ENCODE measurements around the gene ARMH3.
"Not testable (repeated sequence)": the region's sequence is repeated elsewhere in the genome, so short reads cannot be mapped to it uniquely, and the experiment has no call there.

Gene ARMH3, protein sequence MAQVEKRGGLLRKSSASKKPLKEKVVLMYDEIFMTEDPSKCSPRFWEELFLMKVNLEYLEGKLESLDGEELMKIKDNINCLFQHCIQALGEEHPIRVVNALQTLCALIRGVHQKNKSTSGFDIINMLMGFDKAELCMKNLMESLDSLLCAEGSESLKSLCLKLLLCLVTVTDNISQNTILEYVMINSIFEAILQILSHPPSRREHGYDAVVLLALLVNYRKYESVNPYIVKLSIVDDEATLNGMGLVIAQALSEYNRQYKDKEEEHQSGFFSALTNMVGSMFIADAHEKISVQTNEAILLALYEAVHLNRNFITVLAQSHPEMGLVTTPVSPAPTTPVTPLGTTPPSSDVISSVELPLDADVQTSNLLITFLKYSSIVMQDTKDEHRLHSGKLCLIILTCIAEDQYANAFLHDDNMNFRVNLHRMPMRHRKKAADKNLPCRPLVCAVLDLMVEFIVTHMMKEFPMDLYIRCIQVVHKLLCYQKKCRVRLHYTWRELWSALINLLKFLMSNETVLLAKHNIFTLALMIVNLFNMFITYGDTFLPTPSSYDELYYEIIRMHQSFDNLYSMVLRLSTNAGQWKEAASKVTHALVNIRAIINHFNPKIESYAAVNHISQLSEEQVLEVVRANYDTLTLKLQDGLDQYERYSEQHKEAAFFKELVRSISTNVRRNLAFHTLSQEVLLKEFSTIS

DNA sequence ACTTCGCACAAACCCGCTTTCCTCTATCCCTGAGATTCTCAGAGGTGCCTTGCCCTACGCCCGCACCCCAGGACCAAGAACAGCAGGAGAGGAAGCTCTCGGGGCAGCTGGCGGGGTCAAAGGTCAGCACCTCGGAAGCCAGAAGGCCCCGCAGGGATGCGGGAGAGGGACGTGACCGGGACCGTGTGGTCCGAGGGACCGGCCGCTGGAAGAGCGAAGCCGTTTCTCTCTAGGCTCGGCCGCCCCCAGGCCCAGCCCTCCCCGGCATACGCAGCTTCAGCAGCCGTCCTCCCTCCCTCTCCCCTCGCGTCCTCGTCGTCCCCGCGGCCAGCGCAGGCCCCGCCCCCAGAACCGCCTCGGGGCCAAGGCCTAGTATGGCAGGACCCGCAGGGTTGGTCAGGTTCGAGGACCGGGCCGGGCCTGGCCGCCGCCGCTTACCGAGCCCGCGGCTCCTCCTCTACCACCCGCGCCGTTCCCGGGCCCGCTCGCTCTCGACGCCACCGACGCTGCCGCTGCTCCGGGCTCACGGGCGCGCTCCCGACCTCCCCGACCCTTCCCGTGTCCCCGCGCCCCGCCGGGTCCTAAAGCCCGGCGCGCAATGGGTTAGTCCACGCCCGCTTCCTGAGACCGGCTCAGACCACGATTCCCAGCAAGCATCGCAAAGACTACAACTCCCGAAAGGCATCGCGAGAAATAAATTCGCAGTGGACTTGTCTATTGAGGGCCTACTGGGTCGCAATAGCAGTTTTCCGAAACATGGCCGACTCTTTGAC lies at the start of gene ARMH3:
ARMH3 (minus strand) TSS at position 527 of the 773 bp plus-strand sequence. CDS start 16,059 bp downstream, outside the sequence.
- peak; percentile 97 for DNase-seq

DNA sequence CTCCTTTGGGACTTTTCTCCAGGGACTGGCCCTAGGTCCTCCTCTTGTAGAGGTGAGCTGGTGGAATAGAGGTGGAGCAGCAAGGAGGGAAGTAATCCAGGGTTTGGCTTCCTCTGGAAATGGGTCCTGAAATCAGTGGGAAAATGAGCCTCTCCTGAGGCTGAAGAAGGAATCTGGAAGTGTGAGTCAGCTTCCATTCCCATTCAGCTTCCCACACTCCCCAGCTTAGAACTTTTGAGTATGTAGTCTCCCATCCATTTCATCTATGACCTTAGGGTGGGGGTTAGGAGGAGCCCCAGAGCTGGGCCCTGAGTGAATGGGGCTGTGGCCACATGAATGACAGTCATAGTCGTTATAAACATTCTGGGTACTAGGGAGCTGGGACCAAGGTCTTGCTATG lies 46.4 kb upstream of the ARMH3 start:
- DNase-seq = no peak

- no peak for DNase-seq
Observed at GRCh38 chr10:102101152-102101551, 45.2 kb upstream of the ARMH3 start.

DNA sequence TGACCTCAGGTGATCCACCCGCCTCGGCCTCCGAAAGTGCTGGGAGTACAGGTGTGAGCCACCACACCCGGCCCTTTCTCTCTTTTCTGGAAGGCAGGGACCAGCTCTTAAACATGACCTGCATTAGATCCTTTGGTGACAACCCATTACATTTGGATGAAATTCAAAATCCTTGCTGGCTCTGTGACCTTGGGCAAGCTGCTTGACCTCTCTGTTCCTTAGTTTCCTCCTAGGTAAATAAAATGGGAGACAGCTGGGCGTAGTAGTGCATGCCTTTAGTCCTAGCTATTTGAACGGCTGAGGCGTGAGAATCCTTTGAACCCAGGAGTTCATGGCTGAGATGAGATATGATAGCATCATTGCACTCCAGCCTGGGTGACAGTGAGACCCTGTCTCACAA lies 40.5 kb upstream of the ARMH3 start:
- no peak for DNase-seq

- DNase-seq = no peak
Observed at GRCh38 chr10:102090772-102091171, 34.8 kb upstream of the ARMH3 start.

GRCh38 chr10:102086196-102086595 lies 30.2 kb upstream of the ARMH3 start:
- no peak for DNase-seq

DNA sequence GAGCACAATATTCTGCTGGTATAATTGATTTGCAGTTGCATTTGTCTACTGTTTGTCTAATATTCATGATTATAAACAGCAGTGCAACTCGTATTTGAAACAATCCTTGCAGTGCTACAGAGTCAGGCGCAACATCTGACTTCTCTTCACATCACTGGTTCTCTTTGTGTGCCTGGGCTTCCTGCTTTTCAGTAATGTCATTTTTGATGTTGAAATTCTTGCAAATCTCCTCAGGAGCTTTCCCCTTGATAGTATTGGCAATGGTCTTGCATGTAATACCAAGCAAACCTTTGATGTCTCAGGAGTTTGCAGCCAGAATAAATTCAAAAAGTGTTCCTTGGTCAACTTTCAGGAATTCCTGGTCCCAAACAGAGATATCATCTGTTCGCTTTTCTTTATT lies 29.4 kb upstream of the ARMH3 start:
- no peak for DNase-seq

GRCh38 chr10:102083541-102083940 lies 27.6 kb upstream of the ARMH3 start:
- no peak for DNase-seq

GRCh38 chr10:102072673-102073527 lies 16.9 kb upstream of the ARMH3 start:
- peak; percentile 79 for DNase-seq

DNA sequence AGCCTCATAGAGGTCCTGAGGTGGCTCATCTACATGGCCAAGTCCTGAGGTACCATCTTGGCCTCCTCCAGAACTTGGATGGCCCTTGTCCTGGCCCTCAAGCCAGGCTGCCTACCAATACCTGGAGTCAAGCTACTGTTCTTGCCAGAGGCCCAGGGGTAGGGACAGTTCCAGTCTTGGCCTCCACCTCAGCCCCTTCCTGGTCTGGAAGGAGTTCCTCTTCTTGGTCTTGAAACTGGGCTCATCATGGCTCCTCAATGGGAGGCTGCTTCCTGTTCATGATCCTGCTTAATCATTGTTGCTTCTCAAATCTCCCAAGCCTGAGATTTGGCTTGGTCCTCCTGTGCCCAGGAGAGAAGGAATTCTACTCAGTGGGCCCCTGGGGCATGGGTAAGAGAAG lies 13.1 kb upstream of the ARMH3 start:
- DNase-seq = no peak

DNA sequence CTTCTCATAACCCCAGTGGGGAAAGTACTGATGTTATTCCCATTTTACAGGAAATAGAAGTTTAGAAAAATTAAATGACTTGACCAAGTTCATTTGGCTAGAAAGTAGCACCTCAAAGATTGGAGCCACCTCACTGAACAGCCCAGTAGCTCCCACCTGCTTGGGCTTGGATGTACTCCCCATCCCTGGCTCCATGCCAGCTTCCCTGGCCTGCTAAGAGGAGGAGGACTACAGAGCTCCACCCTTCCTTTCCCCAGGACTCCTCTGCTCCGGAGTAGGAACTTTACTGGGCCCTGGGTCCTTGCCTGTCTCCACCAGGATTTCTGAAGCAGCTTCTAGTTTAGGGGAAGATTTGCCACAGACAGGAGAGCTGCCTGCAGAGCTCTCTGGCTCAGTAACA lies 12.2 kb upstream of the ARMH3 start:
- DNase-seq = no peak

GRCh38 chr10:102067091-102067916 lies 11.3 kb upstream of the ARMH3 start:
- no peak for DNase-seq

- peak; percentile 27 for DNase-seq
Observed at GRCh38 chr10:102066399-102067088, 10.6 kb upstream of the ARMH3 start.

DNA sequence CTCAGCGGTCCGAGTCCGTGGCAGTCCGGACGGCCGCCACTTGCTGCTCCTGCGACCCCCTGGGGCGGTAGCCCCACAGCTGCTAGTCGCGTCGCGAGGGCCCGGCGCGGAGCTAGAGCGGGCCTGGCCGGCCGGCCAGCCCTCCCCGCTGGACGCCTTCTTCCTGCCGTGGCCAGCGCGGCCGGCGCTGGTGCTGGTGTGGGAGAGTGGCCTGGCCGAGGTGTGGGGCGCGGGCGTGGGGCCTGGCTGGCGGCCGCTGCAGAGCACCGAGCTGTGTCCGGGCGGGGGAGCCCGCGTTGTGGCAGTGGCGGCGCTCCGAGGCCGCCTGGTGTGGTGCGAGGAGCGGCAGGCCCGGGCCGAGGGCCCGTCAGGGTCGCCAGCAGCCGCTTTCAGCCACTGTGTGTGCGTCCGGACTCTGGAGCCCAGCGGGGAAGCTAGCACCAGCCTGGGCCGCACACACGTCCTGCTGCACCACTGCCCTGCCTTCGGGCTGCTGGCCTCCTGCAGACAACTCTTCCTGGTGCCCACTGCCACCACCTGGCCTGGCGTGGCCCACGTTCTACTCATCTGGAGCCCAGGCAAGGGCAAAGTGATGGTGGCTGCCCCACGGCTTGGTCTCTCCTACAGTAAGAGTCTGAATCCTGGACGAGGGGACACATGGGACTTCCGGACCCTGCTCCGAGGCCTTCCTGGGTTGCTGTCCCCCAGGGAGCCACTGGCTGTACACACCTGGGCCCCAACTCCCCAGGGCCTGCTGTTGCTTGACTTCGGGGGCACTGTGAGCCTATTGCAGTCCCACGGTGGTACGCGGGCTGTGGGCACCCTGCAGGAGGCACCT lies 9.8 kb upstream of the ARMH3 start:
- DNase-seq = no peak

DNA sequence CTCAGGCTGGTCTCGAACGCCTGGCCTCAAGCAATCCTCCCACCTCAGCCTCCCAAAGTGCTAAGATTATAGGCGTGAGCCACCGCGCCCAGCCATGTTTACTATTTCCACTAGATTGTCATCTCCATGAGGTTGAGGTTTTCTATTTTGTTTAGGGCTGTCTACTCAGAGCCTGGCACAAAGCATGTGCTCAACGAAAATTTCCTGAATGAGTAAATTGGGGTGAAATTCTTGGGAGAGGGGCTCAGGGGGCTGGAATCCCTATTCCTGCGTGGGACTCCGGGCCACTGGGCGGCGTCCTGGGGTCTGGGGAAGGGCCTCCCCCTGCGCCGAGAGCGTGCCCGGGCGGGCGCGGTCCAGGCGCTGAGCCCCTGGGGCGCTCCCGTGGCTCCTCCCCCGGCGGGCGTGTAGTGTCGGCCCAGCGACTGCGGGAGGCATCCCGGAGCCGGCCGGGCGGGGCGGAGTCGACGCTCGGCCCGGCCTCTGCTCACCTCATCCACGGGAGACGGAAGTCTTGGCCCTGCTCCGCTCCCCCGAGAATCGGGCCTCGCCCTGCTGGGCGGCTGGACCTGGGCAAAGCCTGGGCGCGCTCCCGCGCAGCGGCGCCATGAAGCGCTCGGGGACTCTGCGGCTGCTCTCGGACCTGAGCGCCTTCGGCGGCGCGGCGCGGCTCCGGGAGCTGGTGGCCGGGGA lies 9.0 kb upstream of the ARMH3 start, which contains the start of gene HPS6:
HPS6 (plus strand) TSS at position 482 of the 693 bp plus-strand sequence; CDS start at position 608, 126 bp downstream.
- DNase-seq = peak; percentile 92

DNA sequence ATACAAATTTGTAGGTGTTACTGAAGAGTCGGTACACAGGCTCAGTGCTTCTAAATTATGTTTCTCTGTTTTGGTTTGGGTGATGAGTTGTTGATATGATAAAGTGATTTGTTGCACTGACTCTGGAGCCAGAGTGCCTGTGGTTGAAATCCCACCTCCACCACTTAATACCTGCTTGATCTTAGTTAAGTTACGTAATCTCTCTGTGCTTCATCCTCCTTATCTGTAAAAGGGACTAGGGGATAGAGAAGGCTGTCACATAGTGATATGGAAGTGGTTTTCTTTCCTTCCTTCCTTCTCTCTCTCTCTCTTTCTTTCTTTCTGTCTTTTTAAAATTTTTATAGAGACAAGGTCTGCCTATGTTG lies 8.5 kb upstream of the ARMH3 start:
- no peak for DNase-seq

DNA sequence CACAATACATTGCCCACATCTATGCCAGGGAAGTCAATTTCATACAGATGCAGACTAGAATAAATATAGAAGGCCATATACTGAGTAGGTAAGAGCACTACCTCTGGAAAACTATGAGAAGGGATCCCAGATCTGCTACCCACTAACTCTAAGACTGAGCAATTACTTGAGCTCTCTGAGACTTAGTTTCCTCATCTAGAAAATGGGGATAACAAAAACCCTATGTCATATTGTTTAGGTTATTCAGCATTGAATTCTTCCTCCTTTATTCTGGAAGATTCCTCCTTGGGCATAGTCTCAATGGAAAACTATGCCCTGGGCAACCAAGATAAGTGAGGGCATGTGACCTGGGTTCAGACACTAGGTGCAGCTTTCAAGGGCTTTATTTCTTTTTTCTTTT lies 4.0 kb upstream of the ARMH3 start:
- no peak for DNase-seq

- not testable (repeated sequence) for DNase-seq
Observed at GRCh38 chr10:102054881-102055646, 909 bp downstream of the ARMH3 start.

GRCh38 chr10:102046095-102046494 lies 9.9 kb downstream of the ARMH3 start:
- no peak for DNase-seq
